Glutamatergic neuron (in vitro differentiated cells): ENCODE measurements around the gene ADISSP. TPM values are rescaled to one million over a fixed set of nuclear protein-coding genes. Genes with fewer than 3 reads are reported as not detected.

ENCODE experiments used
- DNase-seq: peaks from one replicate; pipeline ENCODE4 v3.0.0; 2022
- H3K27ac Mint-ChIP-seq: one replicate; pipeline ENCODE4 v1.8.0; 2020; ENCODE audit warnings: mild to moderate bottlenecking, mixed read lengths, inconsistent platforms; ENCODE audit not compliant: unreplicated experiment
- H3K27me3 Mint-ChIP-seq: one replicate; pipeline ENCODE4 v1.8.0; 2020; ENCODE audit warnings: mild to moderate bottlenecking, moderate library complexity, mixed read lengths, inconsistent platforms; ENCODE audit not compliant: unreplicated experiment
- H3K36me3 Mint-ChIP-seq: one replicate; pipeline ENCODE4 v1.8.0; 2020; ENCODE audit warnings: mild to moderate bottlenecking, mixed read lengths, inconsistent platforms; ENCODE audit not compliant: unreplicated experiment
- H3K4me1 Mint-ChIP-seq: one replicate; pipeline ENCODE4 v1.8.0; 2020; ENCODE audit warnings: mild to moderate bottlenecking, low read depth, mixed read lengths, inconsistent platforms; ENCODE audit not compliant: unreplicated experiment
- H3K4me3 Mint-ChIP-seq: one replicate; pipeline ENCODE4 v1.8.0; 2020; ENCODE audit warnings: mild to moderate bottlenecking, mixed read lengths, inconsistent platforms; ENCODE audit not compliant: unreplicated experiment
- H3K9me3 Mint-ChIP-seq: one replicate; pipeline ENCODE4 v1.8.0; 2020; ENCODE audit warnings: mild to moderate bottlenecking, moderate library complexity, mixed read lengths, inconsistent platforms; ENCODE audit not compliant: unreplicated experiment
- total RNA-seq: library from RNA; stranded (reverse); fragmentation: NEBNext Ultra II Directional; extraction: Animal tissue kit (Norgen Biotek cat#: 25700); gene quantifications from one replicate; pipeline ENCODE4 v1.2.1, GENCODE V29; 2021; ENCODE audit not compliant: unreplicated experiment
- TF ChIP-seq, protein P1 (sequence below): fragments of 200-600 bp; sonication (generic); IDR thresholded peaks from one replicate; pipeline ENCODE4 v1.5.0; 2021; ENCODE audit not compliant: partially characterized antibody, unreplicated experiment

ADISSP gene
- total RNA-seq, 1 donor from 2014 or later, result 54.6 TPM

DNA sequence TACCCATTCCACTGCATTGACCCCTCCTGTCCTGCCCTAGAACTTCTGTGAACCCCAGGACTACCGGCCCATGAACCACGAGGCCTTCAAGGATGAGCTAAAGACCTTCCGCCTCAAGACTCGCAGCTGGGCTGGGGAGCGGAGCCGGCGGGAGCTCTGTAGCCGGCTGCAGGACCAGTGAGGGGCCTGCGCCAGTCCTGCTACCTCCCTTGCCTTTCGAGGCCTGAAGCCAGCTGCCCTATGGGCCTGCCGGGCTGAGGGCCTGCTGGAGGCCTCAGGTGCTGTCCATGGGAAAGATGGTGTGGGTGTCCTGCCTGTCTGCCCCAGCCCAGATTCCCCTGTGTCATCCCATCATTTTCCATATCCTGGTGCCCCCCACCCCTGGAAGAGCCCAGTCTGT is 37.2 kb upstream of the ADISSP start:
- H3K4me1 Mint-ChIP-seq, result peaks cover 47% of the 10 kb centered on the region
- DNase-seq, result no peak
- TF ChIP-seq, protein P1, sequence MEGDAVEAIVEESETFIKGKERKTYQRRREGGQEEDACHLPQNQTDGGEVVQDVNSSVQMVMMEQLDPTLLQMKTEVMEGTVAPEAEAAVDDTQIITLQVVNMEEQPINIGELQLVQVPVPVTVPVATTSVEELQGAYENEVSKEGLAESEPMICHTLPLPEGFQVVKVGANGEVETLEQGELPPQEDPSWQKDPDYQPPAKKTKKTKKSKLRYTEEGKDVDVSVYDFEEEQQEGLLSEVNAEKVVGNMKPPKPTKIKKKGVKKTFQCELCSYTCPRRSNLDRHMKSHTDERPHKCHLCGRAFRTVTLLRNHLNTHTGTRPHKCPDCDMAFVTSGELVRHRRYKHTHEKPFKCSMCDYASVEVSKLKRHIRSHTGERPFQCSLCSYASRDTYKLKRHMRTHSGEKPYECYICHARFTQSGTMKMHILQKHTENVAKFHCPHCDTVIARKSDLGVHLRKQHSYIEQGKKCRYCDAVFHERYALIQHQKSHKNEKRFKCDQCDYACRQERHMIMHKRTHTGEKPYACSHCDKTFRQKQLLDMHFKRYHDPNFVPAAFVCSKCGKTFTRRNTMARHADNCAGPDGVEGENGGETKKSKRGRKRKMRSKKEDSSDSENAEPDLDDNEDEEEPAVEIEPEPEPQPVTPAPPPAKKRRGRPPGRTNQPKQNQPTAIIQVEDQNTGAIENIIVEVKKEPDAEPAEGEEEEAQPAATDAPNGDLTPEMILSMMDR, result no peak
- peaks cover 7% of the 10 kb centered on the region for H3K36me3 Mint-ChIP-seq
- peaks cover 15% of the 10 kb centered on the region for H3K27me3 Mint-ChIP-seq
- no peak overlapping the region for H3K27ac Mint-ChIP-seq
- peaks cover 10% of the 10 kb centered on the region for H3K9me3 Mint-ChIP-seq
- H3K4me3 Mint-ChIP-seq, result no peak overlapping the region

GRCh38 chr20:3804254-3804751 is 36.8 kb upstream of the ADISSP start:
- Mint-ChIP-seq H3K9me3 (peaks cover 13% of the 10 kb centered on the region), H3K27me3 (peaks cover 15% of the 10 kb centered on the region), H3K36me3 (peaks cover 7% of the 10 kb centered on the region), H3K4me3 (no peak overlapping the region), H3K27ac (no peak overlapping the region), H3K4me1 (peaks cover 51% of the 10 kb centered on the region)
- no peak for DNase-seq
- TF ChIP-seq, protein P1, result no peak

GRCh38 chr20:3803854-3804253 is 36.3 kb upstream of the ADISSP start:
- TF ChIP-seq, protein P1, result no peak
- H3K4me1 Mint-ChIP-seq, result peaks cover 55% of the 10 kb centered on the region
- peaks cover 7% of the 10 kb centered on the region for H3K36me3 Mint-ChIP-seq
- H3K27ac Mint-ChIP-seq, result peak overlapping the region; percentile 83
- peaks cover 14% of the 10 kb centered on the region for H3K9me3 Mint-ChIP-seq
- H3K4me3 Mint-ChIP-seq, result peak overlapping the region; percentile 60
- peaks cover 17% of the 10 kb centered on the region for H3K27me3 Mint-ChIP-seq
- DNase-seq, result no peak

DNA sequence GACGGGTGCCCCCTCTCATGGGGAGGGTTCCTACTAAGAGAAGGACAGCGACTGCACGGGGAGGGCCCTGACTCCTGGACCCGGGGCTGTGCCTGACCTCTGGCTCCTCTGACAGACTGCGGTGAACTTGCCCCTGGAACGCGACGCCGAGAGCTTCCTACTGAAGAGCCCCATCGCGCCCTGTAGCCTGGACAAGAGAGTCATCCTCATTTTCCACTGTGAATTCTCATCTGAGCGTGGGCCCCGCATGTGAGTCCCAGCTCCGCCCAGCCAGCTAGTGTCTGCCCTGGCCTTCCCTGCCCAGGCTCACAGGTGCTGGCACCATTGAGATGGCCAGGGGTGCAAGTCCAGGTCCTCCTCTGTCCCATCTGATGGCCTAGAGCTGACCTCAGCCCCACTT is 35.7 kb upstream of the ADISSP start:
- peaks cover 7% of the 10 kb centered on the region for H3K36me3 Mint-ChIP-seq
- H3K27me3 Mint-ChIP-seq, result peaks cover 16% of the 10 kb centered on the region
- H3K4me3 Mint-ChIP-seq, result peak overlapping the region; percentile 60
- H3K4me1 Mint-ChIP-seq, result peaks cover 59% of the 10 kb centered on the region
- no peak overlapping the region for H3K27ac Mint-ChIP-seq
- peaks cover 14% of the 10 kb centered on the region for H3K9me3 Mint-ChIP-seq
- DNase-seq, result no peak
- TF ChIP-seq, protein P1, result no peak

DNA sequence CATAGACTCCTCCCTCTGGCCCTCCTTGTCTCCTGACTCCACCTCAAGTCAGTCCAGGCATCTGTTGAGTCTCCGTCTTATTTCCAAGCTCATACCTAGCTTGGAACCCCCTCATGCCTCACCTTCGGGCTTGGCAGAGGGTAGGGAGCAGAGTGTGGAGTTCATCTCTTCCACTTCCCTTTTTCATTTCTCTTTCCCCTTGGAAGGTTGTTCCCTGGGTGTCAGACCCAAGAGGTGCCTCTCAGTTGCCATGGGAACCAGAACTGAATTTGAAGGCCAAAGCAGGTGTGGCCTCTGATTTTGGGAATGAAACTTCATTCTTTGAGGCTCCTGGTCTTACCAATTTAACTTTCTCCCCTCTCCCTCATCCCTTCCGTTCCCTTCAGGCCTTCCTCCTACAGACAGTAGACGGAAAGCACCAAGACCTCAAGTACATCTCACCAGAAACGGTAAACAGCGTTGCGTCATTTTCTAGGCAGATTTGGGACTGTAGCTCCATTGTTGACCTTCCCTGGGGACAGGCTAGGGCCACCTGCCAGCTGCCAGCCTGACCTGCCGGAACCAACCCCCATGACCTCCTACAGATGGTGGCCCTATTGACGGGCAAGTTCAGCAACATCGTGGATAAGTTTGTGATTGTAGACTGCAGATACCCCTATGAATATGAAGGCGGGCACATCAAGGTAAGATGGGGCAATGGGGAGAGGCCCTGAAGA is 35.1 kb upstream of the ADISSP start:
- H3K27ac Mint-ChIP-seq, result peak overlapping the region; percentile 76
- peak overlapping the region; percentile 76 for H3K4me3 Mint-ChIP-seq
- DNase-seq, result no peak
- peaks cover 14% of the 10 kb centered on the region for H3K9me3 Mint-ChIP-seq
- peaks cover 7% of the 10 kb centered on the region for H3K36me3 Mint-ChIP-seq
- peaks cover 17% of the 10 kb centered on the region for H3K27me3 Mint-ChIP-seq
- TF ChIP-seq, protein P1, result no peak
- H3K4me1 Mint-ChIP-seq, result peaks cover 61% of the 10 kb centered on the region
